Naive thymus-derived CD4-positive, alpha-beta T cell (primary cell): ENCODE results near the gene SLC13A4. TPM values are rescaled to one million over a fixed set of nuclear protein-coding genes. Genes with fewer than 3 reads are reported as not detected.
A peak's percentile ranks its signal among the peaks of the same experiment; 100 is the strongest.

Experiments
- ATAC-seq: fragments of 150-1000 bp; cut with Tn5 transposase; 2 replicates; pipeline ENCODE4 v1.10.0; 2021; ENCODE audit warnings: mild to moderate bottlenecking, moderate library complexity
- CTCF ChIA-PET: fragments of 350-600 bp; sonication (Branson Sonifier 250); formaldehyde crosslinking; loops from one replicate; lab custom pipeline; 2021; ENCODE audit warnings: antibody characterized with exemption; lab: Charles Lee
- POLR2A ChIA-PET: fragments of 350-600 bp; sonication (Branson Sonifier 250); formaldehyde crosslinking; loops from one replicate; lab custom pipeline; 2021; ENCODE audit warnings: antibody characterized with exemption, inconsistent platforms; lab: Charles Lee
- DNase-seq, 9 donors: peaks; one replicate each; pipeline versions ENCODE4 v3.0.0 to v3.0.0-alpha.2; 2020 to 2022; ENCODE audit warnings: mixed read lengths in 1 of 9
- H3K27ac ChIP-seq: one replicate; pipeline ENCODE4 v1.7.0; 2013; ENCODE audit warnings: mild to moderate bottlenecking, low read depth, low read length, moderate library complexity
- H3K27me3 ChIP-seq, 2 donors: one replicate each; pipeline ENCODE4 v1.7.0; 2013; ENCODE audit warnings: low read length in 2 of 2, mild to moderate bottlenecking in 2 of 2, moderate library complexity in 2 of 2; ENCODE audit not compliant: control insufficient read depth in 2 of 2, insufficient read depth in 2 of 2
- H3K36me3 ChIP-seq, 3 experiments: 1 replicate in 2 of 3; 2 replicates in 1 of 3; pipeline ENCODE4 v1.7.0; 2013; ENCODE audit warnings: low read length in 3 of 3, mild to moderate bottlenecking in 3 of 3, moderate library complexity in 1 of 3; ENCODE audit not compliant: insufficient read depth in 3 of 3, control insufficient read depth in 2 of 3
- H3K4me1 ChIP-seq, 2 donors: one replicate each; pipeline ENCODE4 v1.7.0; 2013; ENCODE audit warnings: low read length in 2 of 2, mild to moderate bottlenecking in 2 of 2, moderate library complexity in 1 of 2; ENCODE audit not compliant: control insufficient read depth in 2 of 2, insufficient read depth in 2 of 2
- H3K4me3 ChIP-seq: 2 replicates; pipeline ENCODE4 v1.7.0; 2013; ENCODE audit warnings: mild to moderate bottlenecking, low read length
- H3K9me3 ChIP-seq, 3 experiments: 1 replicate in 2 of 3; 2 replicates in 1 of 3; pipeline ENCODE4 v1.7.0; 2013; ENCODE audit warnings: low read length in 3 of 3; ENCODE audit not compliant: control insufficient read depth in 2 of 3
- H3K27ac Mint-ChIP-seq, 9 donors: one replicate each; pipeline ENCODE4 v1.8.0; 2020 to 2022; ENCODE audit warnings: mixed read lengths in 9 of 9, mild to moderate bottlenecking in 8 of 9, moderate library complexity in 5 of 9, inconsistent platforms in 2 of 9
- H3K27me3 Mint-ChIP-seq, 5 donors: one replicate each; pipeline ENCODE4 v1.8.0; 2021 to 2022; ENCODE audit warnings: mixed read lengths in 5 of 5, mild to moderate bottlenecking in 1 of 5
- H3K36me3 Mint-ChIP-seq, 5 donors: one replicate each; pipeline ENCODE4 v1.8.0; 2020 to 2022; ENCODE audit warnings: mixed read lengths in 5 of 5, mild to moderate bottlenecking in 3 of 5, inconsistent platforms in 1 of 5
- H3K4me1 Mint-ChIP-seq, 7 donors: one replicate each; pipeline ENCODE4 v1.8.0; 2020 to 2022; ENCODE audit warnings: mixed read lengths in 7 of 7, mild to moderate bottlenecking in 3 of 7, inconsistent platforms in 1 of 7
- H3K4me3 Mint-ChIP-seq, 10 donors: one replicate each; pipeline ENCODE4 v1.8.0; 2020 to 2022; ENCODE audit warnings: mild to moderate bottlenecking in 10 of 10, mixed read lengths in 10 of 10, moderate library complexity in 6 of 10, inconsistent platforms in 2 of 10
- H3K9me3 Mint-ChIP-seq, 11 donors: one replicate each; pipeline ENCODE4 v1.8.0; 2020 to 2022; ENCODE audit warnings: mixed read lengths in 11 of 11, mild to moderate bottlenecking in 4 of 11, inconsistent platforms in 1 of 11, moderate library complexity in 1 of 11
- intact Hi-C, 2 donors: fragments of 100-400 bp; cut with micrococcal nuclease; formaldehyde crosslinking; loops; one replicate each; pipeline ENCODE4 v1.15.1; 2023
- polyA plus RNA-seq, 2 donors: library from polyadenylated mRNA; unstranded; fragments of 300-500 nt; fragmentation: Illumina TruSeq; gene quantifications; one replicate each; pipeline ENCODE4 v1.2.3, GENCODE V29; 2021
- total RNA-seq, 6 experiments: library from RNA in 5 of 6; stranded (reverse) in 5 of 6; gene quantifications; 1 replicate in 5 of 6; 2 replicates in 1 of 6; pipeline ENCODE4 v1.2.3 and lab custom pipeline; 2021 to 2026

Gene SLC13A4
- total and polyA plus RNA-seq, 7 experiments from 2014 or later: 0.02 TPM; not detected in 6

DNA sequence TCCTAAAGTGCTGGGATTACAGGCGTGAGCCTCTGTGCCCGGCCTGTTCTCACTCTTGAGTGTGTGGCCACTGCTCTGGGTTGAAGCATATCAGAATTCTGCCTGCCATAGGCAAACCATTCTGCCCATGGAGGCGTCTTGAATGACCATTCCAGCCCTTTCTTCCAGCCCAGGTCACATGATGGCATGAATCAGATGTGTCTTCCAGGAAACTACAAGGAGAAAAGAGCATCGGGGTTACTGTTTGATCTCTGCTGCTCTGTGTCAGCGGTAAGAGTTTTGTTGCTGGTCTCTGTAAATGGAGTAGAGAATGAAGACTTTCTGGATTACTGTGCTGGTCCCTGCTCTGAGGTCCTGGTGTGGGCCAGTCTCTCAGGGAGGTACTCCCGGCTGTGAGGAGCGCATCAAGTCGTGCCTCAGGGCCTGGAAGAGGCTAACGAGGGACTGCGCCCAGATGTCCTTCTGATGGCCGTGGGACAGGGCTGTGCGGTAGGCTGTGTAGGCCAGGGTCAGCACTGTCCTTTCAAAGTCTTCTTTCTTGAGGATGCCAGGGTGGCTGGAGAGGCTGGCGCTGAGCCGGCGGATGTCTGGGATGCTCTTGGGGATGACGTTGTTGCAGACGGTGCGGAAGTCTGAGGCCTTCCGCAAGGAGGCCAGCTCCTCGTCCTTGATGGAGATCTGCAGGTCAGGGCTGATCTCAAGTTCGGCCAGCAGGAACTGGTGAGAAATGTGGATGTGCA is 5.8 kb upstream of the SLC13A4 start:
- no peaks in the 10 kb centered on the region for H3K9me3 ChIP-seq
- no peaks in the 10 kb centered on the region for H3K36me3 ChIP-seq
- Mint-ChIP-seq H3K4me3 (no peak overlapping the region), H3K9me3 (no peaks in the 10 kb centered on the region), H3K27me3 (peaks cover 0 to 12% (median 4%) of the 10 kb centered on the region in 5 donors), H3K27ac (no peak overlapping the region), H3K36me3 (no peaks in the 10 kb centered on the region), H3K4me1 (no peaks in the 10 kb centered on the region)
- CTCF ChIA-PET: no interaction called here
- H3K4me1 ChIP-seq: no peaks in the 10 kb centered on the region
- ATAC-seq (no peak), DNase-seq (no peak)
- no peaks in the 10 kb centered on the region for H3K27me3 ChIP-seq
- POLR2A ChIA-PET: no interaction called here
- intact Hi-C loops: no loop called here
- H3K4me3 ChIP-seq: no peak overlapping the region
- no peak overlapping the region for H3K27ac ChIP-seq

DNA sequence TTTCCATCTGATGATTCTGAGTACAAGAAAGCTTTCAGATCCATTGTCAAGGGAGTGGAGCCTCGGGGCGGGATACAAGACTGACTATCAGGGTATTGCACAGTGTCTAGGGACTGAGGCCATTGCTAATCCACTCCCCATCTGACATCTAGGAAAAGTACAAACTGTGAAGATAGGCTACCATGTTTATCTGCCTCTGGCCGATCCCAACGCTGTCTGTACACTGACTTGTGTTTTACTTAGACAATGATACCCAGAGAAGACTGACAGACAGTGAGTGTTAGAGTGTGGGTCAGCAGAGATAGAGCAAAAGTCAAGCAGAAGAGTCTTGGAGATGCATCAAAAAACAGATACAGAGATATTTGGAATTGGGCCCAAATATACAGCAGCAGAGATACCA is 3.1 kb upstream of the SLC13A4 start:
- Mint-ChIP-seq H3K4me3 (no peak overlapping the region), H3K9me3 (no peaks in the 10 kb centered on the region), H3K4me1 (no peaks in the 10 kb centered on the region), H3K27me3 (peaks cover 0 to 12% (median 6%) of the 10 kb centered on the region in 5 donors), H3K36me3 (no peaks in the 10 kb centered on the region), H3K27ac (no peak overlapping the region)
- intact Hi-C loops: no loop called here
- no peaks in the 10 kb centered on the region for H3K9me3 ChIP-seq
- ChIA-PET CTCF (interaction anchor here (0.6 kb wide), 1 partner anchor 44 kb away, joined by 3 read pairs; no protein-coding TSS in a partner anchor), POLR2A (no interaction called here)
- no peak overlapping the region for H3K4me3 ChIP-seq
- ATAC-seq (no peak), DNase-seq (no peak)
- no peaks in the 10 kb centered on the region for H3K4me1 ChIP-seq
- H3K27me3 ChIP-seq: no peaks in the 10 kb centered on the region
- no peaks in the 10 kb centered on the region for H3K36me3 ChIP-seq
- no peak overlapping the region for H3K27ac ChIP-seq

DNA sequence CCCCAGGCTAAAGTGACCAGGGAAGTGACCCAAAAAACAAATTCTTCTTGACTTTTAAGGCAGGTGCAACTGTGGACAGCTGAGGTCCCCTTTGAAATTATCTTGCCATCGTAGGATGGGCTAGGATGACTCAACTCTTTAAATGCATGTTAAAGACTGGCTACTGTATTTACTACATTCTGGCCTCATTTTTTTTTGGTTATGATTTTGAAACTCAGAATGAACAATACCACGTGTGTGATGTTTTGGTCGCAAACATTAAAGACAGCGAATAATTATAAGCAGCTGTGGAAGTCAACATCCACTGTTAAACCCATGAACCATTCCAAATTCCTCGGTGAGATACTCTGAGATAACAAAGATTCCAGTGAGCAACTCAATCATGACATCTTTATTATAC is 1.2 kb upstream of the SLC13A4 start:
- no peaks in the 10 kb centered on the region for H3K36me3 Mint-ChIP-seq
- Histone ChIP-seq H3K9me3 (no peaks in the 10 kb centered on the region), H3K36me3 (no peaks in the 10 kb centered on the region), H3K4me1 (no peaks in the 10 kb centered on the region), H3K4me3 (no peak overlapping the region), H3K27me3 (no peaks in the 10 kb centered on the region), H3K27ac (no peak overlapping the region)
- ATAC-seq (no peak), DNase-seq (no peak)
- H3K4me1 Mint-ChIP-seq: no peaks in the 10 kb centered on the region
- H3K4me3 Mint-ChIP-seq: no peak overlapping the region
- H3K27ac Mint-ChIP-seq: no peak overlapping the region
- peaks cover 2 to 10% (median 6%) of the 10 kb centered on the region in 5 donors for H3K27me3 Mint-ChIP-seq
- ChIA-PET POLR2A (no interaction called here), CTCF (no interaction called here)
- intact Hi-C loops: no loop called here
- no peaks in the 10 kb centered on the region for H3K9me3 Mint-ChIP-seq

DNA sequence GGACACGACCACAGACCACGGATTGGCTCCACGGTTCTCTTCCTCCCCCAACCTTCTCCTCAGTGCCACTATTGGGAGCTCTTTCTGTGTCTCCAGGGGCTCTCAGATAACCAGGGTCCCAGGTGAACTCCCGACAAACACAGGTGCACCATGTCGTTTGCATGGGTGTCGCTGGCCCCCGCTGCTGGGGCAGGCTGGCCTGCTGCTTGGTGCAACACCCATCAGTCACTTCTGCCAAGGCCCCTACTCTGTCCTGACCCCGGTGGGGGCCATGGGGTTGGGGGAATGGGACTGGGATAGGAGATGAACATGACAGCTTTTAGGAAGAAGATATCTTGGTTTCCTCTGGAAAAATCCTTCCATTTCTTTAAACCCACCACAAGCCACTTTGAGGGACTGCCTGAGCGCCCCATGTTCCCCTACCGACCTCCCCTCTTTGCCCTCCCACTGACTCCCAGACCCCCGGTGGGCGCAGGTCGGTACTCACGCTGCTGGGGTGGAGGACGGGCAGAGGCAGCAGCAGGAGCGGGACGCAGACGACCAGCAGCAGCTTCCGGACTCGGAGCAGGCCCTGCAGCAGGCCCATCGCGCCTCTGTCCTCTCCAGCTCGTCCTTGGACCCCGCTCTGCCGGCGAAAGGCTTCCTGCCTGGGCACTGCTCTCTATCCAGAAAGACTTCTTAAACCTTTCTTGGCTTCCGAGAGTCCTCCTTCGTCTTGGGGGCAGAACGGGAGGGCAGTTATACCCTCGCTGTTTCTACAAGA is 894 bp downstream of the SLC13A4 start:
- Histone ChIP-seq H3K36me3 (no peaks in the 10 kb centered on the region), H3K27me3 (no peaks in the 10 kb centered on the region), H3K4me3 (no peak overlapping the region), H3K9me3 (no peaks in the 10 kb centered on the region), H3K4me1 (no peaks in the 10 kb centered on the region), H3K27ac (no peak overlapping the region)
- Mint-ChIP-seq H3K9me3 (no peaks in the 10 kb centered on the region), H3K4me1 (no peaks in the 10 kb centered on the region), H3K36me3 (no peaks in the 10 kb centered on the region), H3K27me3 (peaks cover 2 to 14% (median 6%) of the 10 kb centered on the region in 5 donors), H3K27ac (peak overlapping the region in 1 of 9 donors; percentile 46), H3K4me3 (no peak overlapping the region)
- DNase-seq (no peak), ATAC-seq (no peak)
- ChIA-PET POLR2A (no interaction called here), CTCF (no interaction called here)
- intact Hi-C loops: no loop called here

DNA sequence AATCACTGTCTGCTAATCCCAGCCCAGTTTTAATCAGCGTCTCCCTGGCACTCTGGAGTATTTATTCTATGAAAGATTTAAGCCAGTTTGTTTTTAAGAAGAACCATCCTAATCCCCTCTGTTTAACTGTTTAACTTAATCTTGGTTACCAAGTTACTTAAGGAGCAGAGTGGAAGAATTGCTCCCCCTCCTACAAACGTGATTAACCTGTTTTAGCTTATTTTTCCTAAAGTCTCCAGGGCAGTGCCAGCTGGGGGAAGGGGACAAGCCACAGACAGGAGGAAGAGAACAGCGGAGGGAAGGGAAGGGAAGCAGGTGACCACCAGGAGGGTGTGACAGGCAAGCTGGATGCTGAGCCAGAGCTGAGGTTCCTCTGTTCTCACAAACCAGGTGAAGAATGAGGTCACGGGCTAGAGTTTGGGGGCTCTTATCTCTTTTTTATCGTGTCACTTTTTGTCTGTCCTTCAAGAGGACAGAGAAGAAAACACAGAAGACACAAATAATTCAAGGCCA is 1.7 kb downstream of the SLC13A4 start:
- DNase-seq (no peak), ATAC-seq (no peak)
- CTCF ChIA-PET: no interaction called here
- H3K4me3 ChIP-seq: no peak overlapping the region
- H3K27me3 ChIP-seq: no peaks in the 10 kb centered on the region
- H3K4me1 ChIP-seq: no peaks in the 10 kb centered on the region
- no peaks in the 10 kb centered on the region for H3K9me3 ChIP-seq
- H3K27ac ChIP-seq: no peak overlapping the region
- POLR2A ChIA-PET: no interaction called here
- Mint-ChIP-seq H3K9me3 (no peaks in the 10 kb centered on the region), H3K27ac (no peak overlapping the region), H3K27me3 (peaks cover 6 to 18% (median 10%) of the 10 kb centered on the region in 5 donors), H3K4me1 (no peaks in the 10 kb centered on the region), H3K4me3 (no peak overlapping the region), H3K36me3 (no peaks in the 10 kb centered on the region)
- no peaks in the 10 kb centered on the region for H3K36me3 ChIP-seq
- intact Hi-C loops: no loop called here

DNA sequence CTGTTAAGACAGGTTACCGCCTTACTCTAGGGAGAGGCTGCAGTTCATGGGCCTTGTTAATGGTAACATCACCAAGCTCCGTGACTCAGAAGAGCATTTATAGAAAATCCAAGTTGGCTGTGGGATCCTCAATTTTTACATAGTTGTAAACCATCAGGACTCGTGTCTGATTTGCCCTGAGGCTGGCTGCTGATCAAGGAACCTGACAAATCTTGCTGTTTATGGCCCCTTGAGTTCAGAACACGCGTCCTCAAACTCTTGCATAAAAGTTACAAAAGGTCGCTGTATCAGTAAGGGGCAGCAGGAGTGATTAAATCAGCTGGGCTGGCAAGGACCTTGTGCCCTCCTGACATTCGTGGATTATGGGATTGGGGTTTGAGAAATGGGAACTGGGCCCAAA is 4.6 kb downstream of the SLC13A4 start:
- H3K36me3 Mint-ChIP-seq: no peaks in the 10 kb centered on the region
- Histone ChIP-seq H3K36me3 (no peaks in the 10 kb centered on the region), H3K27ac (no peak overlapping the region), H3K4me3 (no peak overlapping the region), H3K27me3 (no peaks in the 10 kb centered on the region), H3K4me1 (no peaks in the 10 kb centered on the region), H3K9me3 (no peaks in the 10 kb centered on the region)
- peaks cover 0 to 2% (median 0%) of the 10 kb centered on the region in 11 donors for H3K9me3 Mint-ChIP-seq
- ATAC-seq (no peak), DNase-seq (no peak)
- H3K4me1 Mint-ChIP-seq: peaks cover 0 to 3% (median 0%) of the 10 kb centered on the region in 7 donors
- ChIA-PET POLR2A (no interaction called here), CTCF (no interaction called here)
- intact Hi-C loops: no loop called here
- peaks cover 6 to 30% (median 25%) of the 10 kb centered on the region in 5 donors for H3K27me3 Mint-ChIP-seq
- H3K4me3 Mint-ChIP-seq: no peak overlapping the region
- no peak overlapping the region for H3K27ac Mint-ChIP-seq
